Upper lobe of left lung (tissue), 4 donors: ENCODE measurements around the gene RBM34.

Experiments
- POLR2AphosphoS5 ChIP-seq, 2 donors: sonication (generic); formaldehyde crosslinking; IDR thresholded peaks; one replicate each; pipeline ENCODE4 v1.5.1; 2017; ENCODE audit warnings: antibody characterized with exemption in 2 of 2
- TF ChIP-seq, protein P1 (sequence below), 6 experiments: fragments of 450-650 bp in 4 of 6; fragments of 200-600 bp in 2 of 6; sonication (generic) in 2 of 6; IDR thresholded peaks; one replicate each; pipeline ENCODE4 v1.5.1; 2016 to 2019; ENCODE audit warnings: antibody characterized with exemption in 6 of 6

DNA sequence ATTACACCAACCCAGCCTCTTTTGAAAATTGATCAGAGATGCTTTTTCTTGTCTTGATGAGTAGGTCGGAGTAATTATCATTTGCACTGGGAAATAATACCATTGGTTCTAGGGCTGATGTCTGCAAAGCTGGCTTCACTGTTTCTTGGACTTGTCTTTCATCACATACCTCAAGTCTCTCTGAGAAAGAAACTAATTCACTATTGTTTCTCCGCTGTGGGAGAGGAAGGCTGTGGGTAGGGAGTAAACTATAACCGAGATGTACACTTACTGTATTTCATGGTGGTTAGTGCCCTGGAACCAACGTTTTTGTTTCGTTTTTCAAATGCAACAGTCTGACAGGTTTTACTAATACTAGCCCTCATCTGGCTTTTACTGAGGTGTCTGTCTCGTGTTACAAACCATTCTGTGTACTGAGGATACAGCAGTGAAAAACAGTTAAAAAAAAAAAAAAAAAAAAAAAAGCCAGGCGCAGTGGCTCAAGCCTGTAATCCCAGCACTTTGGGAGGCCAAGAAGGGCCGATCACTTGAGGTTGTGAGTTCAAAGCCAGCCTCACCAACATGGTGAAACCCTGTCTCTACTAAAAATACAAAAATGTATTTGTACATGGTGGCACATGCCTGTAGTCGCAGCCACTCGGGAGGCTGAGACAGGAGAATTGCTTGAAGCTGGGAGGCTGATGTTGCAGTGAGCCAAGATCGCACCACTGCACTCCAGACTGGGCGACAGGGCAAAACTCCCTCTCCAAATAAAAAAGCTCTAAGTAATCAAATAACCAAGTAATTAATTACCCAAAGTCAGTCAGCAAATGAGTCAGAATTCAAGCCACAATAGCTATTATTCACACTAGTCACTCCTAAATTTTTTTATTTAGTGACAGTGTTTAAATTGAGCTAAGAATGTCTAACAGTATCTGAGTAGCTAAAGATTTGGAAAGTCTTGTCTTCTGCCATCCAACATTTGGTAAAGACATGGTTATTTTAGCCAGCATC lies 55.7 kb downstream of the RBM34 start:
- TF ChIP-seq, protein P1, sequence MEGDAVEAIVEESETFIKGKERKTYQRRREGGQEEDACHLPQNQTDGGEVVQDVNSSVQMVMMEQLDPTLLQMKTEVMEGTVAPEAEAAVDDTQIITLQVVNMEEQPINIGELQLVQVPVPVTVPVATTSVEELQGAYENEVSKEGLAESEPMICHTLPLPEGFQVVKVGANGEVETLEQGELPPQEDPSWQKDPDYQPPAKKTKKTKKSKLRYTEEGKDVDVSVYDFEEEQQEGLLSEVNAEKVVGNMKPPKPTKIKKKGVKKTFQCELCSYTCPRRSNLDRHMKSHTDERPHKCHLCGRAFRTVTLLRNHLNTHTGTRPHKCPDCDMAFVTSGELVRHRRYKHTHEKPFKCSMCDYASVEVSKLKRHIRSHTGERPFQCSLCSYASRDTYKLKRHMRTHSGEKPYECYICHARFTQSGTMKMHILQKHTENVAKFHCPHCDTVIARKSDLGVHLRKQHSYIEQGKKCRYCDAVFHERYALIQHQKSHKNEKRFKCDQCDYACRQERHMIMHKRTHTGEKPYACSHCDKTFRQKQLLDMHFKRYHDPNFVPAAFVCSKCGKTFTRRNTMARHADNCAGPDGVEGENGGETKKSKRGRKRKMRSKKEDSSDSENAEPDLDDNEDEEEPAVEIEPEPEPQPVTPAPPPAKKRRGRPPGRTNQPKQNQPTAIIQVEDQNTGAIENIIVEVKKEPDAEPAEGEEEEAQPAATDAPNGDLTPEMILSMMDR (IDR thresholded peaks at IDR 0.05) = no peak
- TF ChIP-seq POLR2AphosphoS5 (IDR thresholded peaks at IDR 0.05) = no peak
